ENCODE data around the gene ERC1. TPM values are rescaled to one million over a fixed set of nuclear protein-coding genes. Genes with fewer than 3 reads are reported as not detected.
"Not testable (repeated sequence)": the region's sequence is repeated elsewhere in the genome, so short reads cannot be mapped to it uniquely, and the experiment has no call there.

Gene ERC1
- total RNA-seq, 1 donor from 2014 or later = 21.7 TPM

GRCh38 chr12:1022032-1022970 is 31.3 kb downstream of the ERC1 start:
- no peak for DNase-seq (ENCODE audit: low read depth)

- DNase-seq (ENCODE audit: low read depth) = no peak
Observed at GRCh38 chr12:1030779-1031178, 39.8 kb downstream of the ERC1 start.

- DNase-seq (ENCODE audit: low read depth) = no peak
Observed at GRCh38 chr12:1034243-1034642, 43.2 kb downstream of the ERC1 start.

- no peak for DNase-seq (ENCODE audit: low read depth)
Observed at GRCh38 chr12:1034751-1035457, 43.9 kb downstream of the ERC1 start.

- DNase-seq (ENCODE audit: low read depth) = no peak
Observed at GRCh38 chr12:1041478-1041877, 50.5 kb downstream of the ERC1 start.

- DNase-seq (ENCODE audit: low read depth) = no peak
Observed at GRCh38 chr12:1044199-1044598, 53.2 kb downstream of the ERC1 start.

GRCh38 chr12:1044696-1045095 is 53.7 kb downstream of the ERC1 start:
- peak; percentile 24 for DNase-seq (ENCODE audit: low read depth)

- DNase-seq (ENCODE audit: low read depth) = no peak
Observed at GRCh38 chr12:1046727-1047126, 55.7 kb downstream of the ERC1 start.

GRCh38 chr12:1047898-1048660 is 57.1 kb downstream of the ERC1 start:
- DNase-seq (ENCODE audit: low read depth) = peak; percentile 13

- DNase-seq (ENCODE audit: low read depth) = no peak
Observed at GRCh38 chr12:1050059-1050707, 59.2 kb downstream of the ERC1 start.

GRCh38 chr12:1051672-1052071 is 60.6 kb downstream of the ERC1 start:
- not testable (repeated sequence) for DNase-seq (ENCODE audit: low read depth)

- no peak for DNase-seq (ENCODE audit: low read depth)
Observed at GRCh38 chr12:1053690-1054089, 62.7 kb downstream of the ERC1 start.

- DNase-seq (ENCODE audit: low read depth) = no peak
Observed at GRCh38 chr12:1054117-1054870, 63.3 kb downstream of the ERC1 start.

- no peak for DNase-seq (ENCODE audit: low read depth)
Observed at GRCh38 chr12:1056390-1056789, 65.4 kb downstream of the ERC1 start.

GRCh38 chr12:1058423-1058822 is 67.4 kb downstream of the ERC1 start:
- no peak for DNase-seq (ENCODE audit: low read depth)

- no peak for DNase-seq (ENCODE audit: low read depth)
Observed at GRCh38 chr12:1059162-1059561, 68.1 kb downstream of the ERC1 start.

GRCh38 chr12:1063852-1064251 is 72.8 kb downstream of the ERC1 start:
- no peak for DNase-seq (ENCODE audit: low read depth)

- DNase-seq (ENCODE audit: low read depth) = no peak
Observed at GRCh38 chr12:1064317-1064716, 73.3 kb downstream of the ERC1 start.

GRCh38 chr12:1065629-1066028 is 74.6 kb downstream of the ERC1 start:
- no peak for DNase-seq (ENCODE audit: low read depth)

- no peak for DNase-seq (ENCODE audit: low read depth)
Observed at GRCh38 chr12:1069846-1070245, 78.8 kb downstream of the ERC1 start.

Measured in myocyte (in vitro differentiated cells).